ENCODE data around the gene GJD3.

- TF ChIP-seq POLR2A (IDR thresholded peaks at IDR 0.05; ENCODE audit: low read depth, low read length) (no peak), CTCF (IDR thresholded peaks at IDR 0.05; ENCODE audit: extremely low read depth in 1 of 2, insufficient read depth in 1 of 2, low read depth in 1 of 2, low read length in 2 of 2) (no peak), POLR2AphosphoS5 (IDR thresholded peaks at IDR 0.05; ENCODE audit: insufficient read depth, low read depth, low read length) (peak; percentile 98), EZH2 (IDR thresholded peaks at IDR 0.05; ENCODE audit: borderline replicate concordance, low read depth, low read length, severe bottlenecking) (no peak), MAX (IDR thresholded peaks at IDR 0.05; ENCODE audit: insufficient read depth, insufficient read length) (no peak), JUN (IDR thresholded peaks at IDR 0.05; ENCODE audit: borderline replicate concordance, insufficient read depth, insufficient read length, low read depth) (peak; percentile 99)
Measured at GRCh38 chr17:40314584-40314956, 50.0 kb downstream of the GJD3 start.

Data from endothelial cell of umbilical vein (primary cell).